ENCODE measurements around the gene C11orf68.
"Not testable (repeated sequence)": the region's sequence is repeated elsewhere in the genome, so short reads cannot be mapped to it uniquely, and the experiment has no call there.

C11orf68 gene

DNA sequence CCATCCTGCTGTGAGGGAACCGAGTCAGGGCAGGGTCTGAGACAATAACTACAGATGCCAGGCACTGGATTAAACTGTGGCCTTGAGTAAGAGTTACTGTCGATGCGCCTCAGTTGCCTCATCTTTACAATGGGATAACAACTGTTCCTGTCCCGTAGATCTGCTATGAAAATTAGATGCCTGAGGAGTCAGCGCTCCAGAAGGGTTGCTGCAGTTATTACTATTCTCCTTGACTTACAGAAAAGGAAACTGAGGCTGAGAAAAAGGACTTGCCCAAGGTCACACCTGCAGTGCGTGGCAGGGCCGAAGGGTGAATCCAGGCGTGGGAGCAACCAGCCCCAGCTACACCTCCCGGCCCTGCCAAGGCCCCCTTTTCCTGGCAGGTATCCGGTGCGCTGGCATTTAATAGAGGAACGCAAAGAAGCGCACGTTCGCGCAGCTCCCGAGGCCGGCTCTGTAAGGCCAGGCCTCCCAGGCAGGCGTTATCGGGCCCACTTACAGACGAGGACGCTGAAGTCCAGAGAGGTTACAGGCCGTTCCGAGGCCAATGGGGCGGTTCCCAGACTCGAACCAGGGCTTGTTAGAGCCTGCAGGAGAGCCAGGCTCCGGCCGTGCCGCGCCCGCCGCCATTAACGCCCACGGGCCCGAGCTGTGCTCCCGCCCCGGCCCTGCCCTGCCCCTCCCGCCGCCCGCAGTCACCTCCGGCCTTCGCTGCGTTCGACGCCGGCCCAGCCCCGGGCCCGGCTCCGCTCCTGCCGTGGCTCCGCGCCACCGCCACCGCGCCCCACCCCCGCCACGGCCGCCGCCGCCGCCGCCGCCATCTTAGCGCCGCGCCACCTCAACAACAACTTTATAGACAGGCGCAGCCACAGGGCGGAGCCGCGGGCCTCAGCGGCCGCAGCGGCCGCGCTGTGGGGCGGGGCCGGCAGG is at the start of gene C11orf68:
TSS of gene C11orf68 (minus strand) at position 852 of the 930 bp plus-strand sequence. CDS start at position 821, 31 bp downstream.
- DNase-seq = no peak

DNA sequence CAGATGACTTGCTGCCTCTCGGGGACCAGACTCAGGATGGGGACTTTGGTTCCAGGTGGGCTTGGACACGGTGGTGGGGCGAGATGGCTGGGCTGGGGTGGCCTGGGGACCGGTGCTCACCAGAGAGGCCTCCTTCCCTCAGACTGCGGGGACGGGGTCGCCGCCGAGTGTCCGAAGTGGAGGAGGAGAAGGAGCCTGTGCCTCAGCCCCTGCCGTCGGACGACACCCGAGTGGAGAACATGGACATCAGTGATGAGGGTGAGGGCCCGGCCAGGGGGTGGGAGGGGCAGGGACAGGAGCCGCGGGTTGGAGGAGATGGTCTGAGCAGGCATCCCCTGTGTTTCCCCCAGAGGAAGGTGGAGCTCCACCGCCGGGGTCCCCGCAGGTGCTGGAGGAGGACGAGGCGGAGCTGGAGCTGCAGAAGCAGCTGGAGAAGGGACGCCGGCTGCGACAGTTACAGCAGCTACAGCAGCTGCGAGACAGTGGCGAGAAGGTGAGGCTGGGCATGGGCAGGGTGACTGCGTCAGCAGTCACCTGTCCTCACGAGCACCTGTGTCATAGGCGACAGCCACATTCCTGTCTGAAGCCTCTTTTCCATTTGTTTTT is 48.6 kb upstream of the C11orf68 start:
- no peak for DNase-seq

DNA sequence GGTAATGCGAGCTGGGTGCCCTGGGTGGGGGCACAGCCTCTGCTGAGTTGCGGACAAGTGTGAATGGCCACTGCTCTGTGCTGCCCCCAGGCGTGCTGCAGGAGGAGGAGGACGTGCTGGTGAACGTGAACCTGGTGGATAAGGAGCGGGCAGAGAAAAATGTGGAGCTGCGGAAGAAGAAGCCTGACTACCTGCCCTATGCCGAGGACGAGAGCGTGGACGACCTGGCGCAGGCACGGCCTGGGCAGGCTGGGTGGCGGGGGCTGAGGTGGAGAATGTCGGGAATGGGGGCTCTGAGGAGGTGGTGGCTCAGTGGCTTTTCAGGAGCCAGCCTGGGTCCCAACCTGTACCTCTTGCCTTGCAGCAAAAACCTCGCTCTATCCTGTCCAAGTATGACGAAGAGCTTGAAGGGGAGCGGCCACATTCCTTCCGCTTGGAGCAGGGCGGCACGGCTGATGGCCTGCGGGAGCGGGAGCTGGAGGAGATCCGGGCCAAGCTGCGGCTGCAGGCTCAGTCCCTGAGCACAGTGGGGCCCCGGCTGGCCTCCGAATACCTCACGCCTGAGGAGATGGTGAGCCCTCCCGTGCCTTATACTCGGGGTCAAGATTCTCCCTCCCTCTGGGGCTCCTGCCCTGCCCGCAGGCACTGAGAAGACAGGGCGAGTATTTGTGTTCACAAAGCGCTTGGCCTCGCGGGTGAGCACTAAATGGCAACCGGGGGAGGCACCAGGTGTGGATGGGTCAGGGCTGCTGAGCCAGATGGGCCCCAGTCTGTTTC is 47.3 kb upstream of the C11orf68 start:
- DNase-seq = no peak

DNA sequence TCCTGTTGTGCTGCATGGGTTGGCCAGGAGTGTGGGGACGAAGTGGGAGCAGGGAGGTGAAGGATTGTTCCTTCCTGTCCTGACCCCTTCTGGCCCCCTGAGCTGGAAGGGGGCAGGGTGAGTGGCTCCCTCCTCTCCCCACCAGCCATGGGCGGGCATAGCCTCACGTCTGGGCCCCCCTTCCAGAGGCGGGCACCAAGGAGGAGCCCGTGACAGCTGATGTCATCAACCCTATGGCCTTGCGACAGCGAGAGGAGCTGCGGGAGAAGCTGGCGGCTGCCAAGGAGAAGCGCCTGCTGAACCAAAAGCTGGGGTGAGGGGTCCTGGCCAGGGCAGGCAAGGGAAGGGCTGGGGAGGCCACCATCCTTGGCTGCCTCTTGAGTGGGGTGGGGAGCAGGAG is 46.0 kb upstream of the C11orf68 start:
- no peak for DNase-seq

DNA sequence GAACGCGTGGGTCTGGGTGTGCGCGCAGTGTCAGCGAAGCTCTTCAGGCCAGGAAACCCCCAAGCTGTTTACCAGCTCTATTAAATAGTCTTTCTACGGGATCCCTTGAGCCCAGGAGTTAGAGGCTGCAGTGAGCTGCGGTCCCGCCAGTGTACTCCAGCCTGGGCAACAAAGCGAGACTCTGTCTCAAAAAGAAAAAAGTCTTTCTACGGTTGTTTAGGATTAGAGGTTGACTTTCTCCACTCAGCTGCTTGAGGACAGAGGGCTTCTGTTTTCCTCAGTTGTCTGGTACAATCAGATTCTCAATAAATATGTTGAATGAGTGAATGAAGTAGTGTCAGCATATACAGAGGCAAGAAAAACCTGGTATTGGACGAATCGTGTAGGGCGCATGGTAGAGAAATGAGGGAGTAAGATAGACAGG is 43.3 kb upstream of the C11orf68 start:
- no peak for DNase-seq

DNA sequence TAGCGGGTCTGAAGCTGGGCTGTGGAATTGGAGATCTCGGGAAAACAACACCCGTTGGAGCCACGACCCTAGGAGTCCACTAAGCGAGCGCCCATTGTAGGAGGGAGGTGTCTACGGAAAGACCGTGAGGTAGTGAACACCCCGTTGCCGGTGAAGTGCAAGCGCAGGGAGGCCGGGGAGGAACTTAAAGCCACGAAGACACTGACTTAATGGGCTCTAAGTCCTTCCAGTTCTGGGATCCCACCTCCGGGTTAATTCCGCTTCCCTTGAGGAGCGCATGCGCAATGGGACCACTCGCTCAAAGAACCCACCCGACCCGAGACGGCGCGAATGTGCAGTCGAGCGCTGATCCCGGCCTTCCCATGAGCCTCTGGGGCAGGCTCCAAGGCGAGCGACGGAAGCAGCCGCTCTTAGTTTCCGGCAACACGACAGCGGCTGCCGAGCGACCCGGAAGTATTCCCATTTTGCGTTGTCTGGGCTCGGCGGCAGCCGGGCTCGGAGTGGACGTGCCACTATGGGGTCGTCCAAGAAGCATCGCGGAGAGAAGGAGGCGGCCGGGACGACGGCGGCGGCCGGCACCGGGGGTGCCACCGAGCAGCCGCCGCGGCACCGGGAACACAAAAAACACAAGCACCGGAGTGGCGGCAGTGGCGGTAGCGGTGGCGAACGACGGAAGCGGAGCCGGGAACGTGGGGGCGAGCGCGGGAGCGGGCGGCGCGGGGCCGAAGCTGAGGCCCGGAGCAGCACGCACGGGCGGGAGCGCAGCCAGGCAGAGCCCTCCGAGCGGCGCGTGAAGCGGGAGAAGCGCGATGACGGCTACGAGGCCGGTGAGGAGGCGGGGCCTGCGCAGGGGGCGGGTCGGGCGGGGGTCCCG is 42.6 kb upstream of the C11orf68 start, which contains the start of gene SART1:
TSS of gene SART1 (plus strand) at position 468 of the 874 bp plus-strand sequence. CDS start at position 515, 47 bp downstream.
- peak; percentile 97 for DNase-seq

DNA sequence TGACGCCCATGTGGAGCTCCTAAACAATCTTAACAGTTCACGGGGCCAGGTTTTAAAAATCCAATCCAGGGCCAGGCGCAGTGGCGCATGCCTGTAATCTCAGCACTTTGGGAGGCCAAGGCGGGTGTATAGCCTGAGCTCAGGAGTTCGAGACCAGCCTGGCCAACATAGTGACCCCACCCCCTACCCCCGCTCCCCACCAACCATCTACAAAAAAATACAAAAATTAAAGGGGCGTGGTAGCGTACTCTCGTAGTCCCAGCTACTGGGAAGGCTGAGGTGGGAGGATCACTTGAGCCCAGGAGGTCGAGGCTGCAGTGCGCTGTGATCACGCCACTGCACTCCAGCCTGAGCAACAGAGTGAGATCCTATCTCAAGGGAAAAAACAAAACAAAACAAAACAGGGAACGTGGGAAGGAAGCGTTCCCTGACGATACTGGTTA is 42.0 kb upstream of the C11orf68 start:
- DNase-seq = no peak

DNA sequence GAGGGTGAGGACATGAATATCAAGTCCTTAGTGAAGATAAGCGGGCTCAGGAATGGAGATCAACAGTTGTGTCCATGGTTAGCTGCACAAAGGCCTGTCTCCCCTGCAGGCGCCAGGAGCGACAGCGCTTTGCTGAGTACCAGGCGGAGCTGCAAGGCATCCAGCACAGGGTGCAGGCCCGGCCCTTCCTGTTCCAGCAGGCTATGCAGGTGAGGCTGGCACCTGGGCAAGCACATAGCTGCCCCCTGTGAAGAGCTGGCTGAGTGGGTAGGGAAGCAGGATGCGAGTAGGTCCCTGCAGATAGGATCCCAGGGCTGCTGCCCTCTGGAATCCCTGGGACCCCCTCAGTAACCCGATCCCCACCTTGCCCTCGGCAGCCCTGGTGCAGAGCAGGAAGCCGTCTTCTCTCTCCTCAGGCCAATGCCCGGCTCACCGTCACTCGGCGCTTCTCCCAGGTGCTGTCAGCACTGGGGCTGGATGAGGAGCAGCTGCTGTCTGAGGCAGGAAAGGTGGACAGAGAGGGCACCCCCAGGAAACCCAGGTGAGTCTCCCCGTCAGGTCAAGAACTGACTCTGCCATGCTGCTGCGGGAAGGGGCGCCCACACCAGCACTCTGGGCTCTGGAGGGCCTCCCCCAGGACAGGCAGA is 40.0 kb upstream of the C11orf68 start:
- no peak for DNase-seq

DNA sequence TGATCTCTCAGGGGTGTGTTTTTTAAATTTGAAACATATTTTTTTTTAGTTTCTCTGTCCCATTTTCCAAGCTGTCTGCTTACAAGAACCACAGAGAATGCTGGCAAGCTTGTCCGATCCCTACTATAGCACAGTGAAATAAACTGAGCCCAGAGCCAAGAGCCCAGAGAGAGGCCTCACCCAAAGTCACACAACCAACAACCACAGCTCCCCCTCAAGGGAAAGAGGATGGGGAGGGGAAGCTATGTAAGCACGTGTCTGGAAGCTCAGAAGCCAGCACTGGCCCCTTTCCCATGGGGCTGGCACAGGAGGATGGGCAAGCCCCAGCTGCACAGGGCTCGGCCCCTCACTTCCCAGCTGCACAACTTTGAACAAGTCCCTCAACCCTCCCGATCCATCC is 39.4 kb upstream of the C11orf68 start:
- DNase-seq = no peak

DNA sequence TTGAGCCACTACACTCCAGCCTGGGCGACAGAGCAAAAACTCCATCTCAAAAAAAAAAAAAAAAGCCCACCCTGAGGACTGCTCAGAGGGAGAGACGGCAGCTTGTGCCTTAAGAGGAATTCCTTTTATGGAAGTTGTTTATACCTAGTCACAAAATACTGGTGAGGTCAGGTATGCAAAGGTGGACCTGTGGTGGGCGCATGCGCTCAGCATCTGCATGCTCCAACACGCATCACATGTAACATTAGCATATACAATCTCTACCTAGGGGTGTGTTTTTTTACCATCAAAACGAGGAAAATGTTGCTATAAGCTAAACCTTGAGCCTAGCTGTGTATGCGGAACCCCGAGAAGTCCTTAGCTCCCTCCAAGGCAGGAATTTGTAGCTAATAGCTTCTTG is 35.9 kb upstream of the C11orf68 start:
- DNase-seq = no peak

DNA sequence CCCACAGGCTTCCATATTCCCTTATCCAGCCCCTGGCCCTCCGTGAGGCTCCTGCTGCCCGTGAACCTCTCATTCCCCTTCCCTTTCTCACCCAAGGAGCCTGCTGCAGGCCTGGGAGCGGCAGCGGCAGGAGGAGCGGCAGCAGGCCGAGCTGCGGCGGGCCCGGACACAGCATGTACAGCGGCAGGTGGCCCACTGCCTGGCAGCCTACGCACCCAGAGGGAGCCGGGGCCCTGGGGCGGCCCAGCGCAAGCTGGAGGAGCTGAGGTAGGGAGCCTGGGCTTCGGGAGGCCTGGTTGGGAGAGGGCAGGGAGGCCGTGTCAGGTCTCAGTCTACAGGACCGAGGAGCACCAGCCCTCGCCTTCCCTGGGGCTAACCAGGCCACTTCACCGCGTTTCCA is 34.6 kb upstream of the C11orf68 start:
- DNase-seq = no peak

DNA sequence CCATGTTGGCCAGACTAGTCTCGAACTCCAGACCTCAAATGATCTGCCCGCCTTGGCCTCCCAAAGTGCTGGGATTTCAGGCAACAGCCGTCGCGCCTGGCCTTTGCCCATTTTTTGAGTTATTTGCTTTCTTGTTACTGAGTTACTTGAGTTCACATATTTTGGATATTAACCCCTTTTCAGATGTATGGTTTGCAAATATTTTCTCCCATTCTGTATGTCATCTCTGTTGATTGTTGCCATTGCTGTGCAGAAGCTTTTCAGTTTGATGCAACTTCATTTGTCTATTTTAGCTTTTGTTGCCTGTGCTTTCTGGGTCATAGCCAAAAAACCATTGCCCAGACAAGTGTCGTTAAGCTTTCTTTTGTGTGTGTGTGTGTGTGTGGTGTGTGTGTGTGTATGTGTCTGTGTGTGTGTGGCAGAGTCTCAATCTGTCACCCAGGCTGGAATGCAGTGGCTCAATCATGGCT is 33.2 kb upstream of the C11orf68 start:
- no peak for DNase-seq

DNA sequence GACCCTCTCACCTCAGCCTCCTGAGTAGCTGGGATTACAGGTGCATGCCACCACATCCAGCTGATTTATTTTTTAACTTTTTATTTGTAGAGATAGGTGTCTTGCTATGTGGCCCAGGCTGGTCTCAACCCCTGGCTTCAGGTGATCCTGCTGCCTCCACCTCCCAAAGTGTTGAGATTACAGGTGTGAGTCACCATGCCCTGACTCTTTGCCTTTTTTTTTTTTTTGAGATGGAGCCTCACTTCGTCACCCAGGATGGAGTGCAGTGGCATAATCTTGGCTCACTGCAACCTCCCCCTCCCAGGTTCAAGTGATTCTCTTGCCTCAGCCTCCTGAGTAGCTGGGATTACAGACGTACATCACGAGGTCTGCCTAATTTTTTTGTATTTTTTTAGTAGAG is 32.8 kb upstream of the C11orf68 start:
- not testable (repeated sequence) for DNase-seq

DNA sequence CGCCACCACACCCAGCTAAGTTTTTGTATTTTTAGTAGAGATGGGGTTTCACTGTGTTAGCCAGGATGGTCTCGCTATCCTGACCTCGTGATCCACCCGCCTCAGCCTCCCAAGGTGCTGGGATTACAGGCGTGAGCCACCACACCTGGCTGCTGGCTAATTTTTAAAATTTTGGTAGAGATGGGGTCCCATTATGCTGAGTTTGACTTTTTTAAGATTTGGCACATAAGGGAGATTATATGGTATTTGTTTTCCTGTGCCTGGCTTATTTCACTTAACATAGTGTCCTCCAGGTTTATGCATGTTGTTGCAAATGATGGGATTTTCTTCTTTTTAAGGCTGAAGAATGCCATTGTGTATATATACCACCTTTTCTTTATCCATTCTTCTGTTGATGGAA is 31.8 kb upstream of the C11orf68 start:
- not testable (repeated sequence) for DNase-seq

DNA sequence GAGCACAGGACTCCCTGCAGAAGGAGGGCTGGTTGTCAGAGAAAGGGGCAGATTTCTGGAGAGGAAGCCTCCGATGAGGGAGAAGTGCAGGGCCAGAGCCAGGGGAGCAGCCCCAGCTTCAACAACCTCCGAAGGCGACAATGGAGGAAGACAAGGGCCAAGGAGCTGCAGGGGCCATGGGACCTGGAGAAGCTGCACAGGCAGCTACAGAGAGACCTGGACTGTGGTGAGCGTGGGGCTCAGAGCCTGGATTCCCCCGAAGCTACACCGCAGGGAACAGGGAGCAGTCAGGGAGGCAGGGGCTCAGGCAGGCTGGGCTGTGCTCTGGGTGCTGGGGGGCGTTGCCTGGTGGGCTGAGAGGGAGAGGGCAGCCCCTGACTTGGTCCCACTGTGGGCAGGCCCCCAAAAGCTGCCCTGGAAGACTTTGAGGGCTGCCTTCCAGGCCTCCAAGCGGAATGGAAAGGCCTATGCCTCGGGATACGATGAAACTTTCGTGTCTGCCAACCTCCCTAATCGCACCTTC is 28.8 kb upstream of the C11orf68 start:
- no peak for DNase-seq

DNA sequence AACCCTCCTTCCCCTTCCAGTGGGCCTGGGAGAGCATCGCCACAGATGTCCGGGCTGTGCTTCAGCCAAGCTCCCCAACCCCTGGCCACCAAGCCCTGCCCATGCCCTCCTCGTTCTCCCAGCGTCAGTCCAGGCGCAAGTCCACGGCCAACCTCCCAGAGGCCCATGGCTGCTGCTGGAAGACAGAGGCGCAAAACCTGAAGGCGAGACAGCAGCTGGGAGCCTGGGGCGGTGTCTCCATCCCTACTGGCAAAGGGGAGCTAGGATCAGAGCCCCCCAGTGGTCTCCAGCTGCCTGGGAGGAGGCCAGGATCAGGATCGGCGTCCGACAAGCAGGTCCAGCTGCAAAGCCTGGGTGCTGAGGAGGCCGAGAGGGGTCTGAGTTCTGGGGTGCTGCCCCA is 28.3 kb upstream of the C11orf68 start:
- DNase-seq = no peak

DNA sequence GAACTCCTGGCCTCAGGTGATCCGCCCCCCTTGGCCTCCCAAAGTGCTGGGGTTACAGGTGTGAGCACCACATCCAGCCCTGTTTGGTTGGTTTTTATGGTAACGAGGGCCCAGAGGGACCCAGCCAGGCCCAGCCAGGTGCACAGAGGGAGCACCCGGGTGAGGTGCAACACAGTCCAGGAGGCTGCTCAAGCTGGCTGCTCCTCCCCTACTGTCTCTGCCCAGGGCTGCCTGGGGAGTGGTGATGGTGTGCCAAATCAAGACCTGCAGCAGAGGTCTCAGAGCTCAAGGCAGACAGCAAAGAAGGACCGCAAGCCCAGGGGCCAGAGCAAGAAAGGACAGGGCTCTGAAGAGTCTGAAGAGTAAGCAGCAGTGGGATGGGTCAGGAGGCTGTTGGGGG is 27.8 kb upstream of the C11orf68 start:
- DNase-seq = no peak

DNA sequence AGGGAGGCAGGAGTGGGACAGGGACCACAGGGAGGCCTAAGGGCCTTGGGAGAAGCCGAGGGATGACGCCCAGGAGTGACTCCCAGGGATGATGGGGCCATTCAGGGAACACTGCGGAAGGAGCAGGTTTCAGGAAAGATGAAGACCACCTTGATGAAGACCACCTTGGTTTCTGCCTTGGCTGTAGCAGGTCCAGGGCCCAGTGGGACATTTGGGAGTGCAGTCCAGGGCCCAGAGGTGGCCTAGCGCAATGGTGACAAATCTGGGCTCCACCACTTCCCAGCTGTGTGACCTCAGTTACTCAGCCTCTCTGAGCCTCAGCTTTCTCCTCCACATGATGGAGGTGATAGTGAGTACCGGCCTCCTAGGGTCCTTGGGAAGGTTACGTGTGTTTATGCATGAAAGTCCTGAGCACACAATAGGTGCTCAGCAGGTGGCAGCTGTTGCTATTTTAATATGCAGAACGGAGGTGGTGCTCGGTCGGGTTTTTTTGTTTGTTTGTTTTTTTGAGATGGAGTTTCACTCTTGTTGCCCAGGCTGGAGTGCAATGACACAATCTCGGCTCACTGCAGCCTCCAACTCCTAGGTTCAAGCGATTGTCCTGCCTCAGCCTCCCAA is 27.2 kb upstream of the C11orf68 start:
- DNase-seq = no peak

DNA sequence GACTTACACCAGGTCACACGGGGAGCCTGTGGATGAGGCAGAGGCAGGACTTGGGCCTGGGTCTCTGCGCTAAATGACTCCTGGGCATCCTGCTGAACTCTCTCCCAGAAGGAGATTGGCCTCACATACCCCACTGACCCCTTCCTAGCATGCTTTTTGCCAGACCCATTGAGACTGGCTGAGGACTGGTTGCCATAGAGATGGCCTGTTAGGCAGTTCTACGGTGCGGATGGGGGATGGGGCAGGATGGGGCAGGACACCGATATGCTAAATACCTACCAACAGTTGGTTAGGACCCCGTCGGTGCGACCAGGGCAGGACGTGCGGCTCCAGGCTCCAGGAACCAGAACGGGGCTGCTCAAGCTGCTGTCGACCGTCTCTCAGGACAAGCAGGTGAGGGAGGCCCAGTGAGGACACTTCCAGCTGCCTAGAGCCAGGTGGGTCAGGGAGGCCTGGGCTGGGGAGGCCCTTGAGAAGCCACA is 26.6 kb upstream of the C11orf68 start, which contains the start of gene TSGA10IP:
TSS of gene TSGA10IP (plus strand) at position 51 of the 482 bp plus-strand sequence. CDS start at position 247, 196 bp downstream.
- no peak for DNase-seq

DNA sequence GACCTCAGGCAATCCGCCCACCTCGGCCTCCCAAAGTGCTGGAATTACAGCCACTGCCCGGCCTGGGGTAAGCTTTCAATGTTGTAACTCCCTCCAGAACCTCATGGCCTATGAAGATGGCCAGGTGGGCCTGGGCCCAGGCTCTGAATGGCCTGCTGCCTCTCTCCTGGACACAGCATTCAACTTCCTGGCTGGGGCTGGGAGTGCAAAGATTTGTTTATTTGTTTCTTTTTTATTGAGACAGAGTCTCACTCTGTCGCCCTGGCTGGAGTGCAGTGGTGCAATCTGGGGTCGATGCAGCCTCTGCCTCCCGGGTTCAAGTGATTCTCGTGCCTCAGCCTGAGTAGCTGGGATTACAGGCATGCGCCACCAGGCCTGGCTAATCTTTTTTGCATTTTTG is 25.9 kb upstream of the C11orf68 start:
- DNase-seq = no peak

DNA sequence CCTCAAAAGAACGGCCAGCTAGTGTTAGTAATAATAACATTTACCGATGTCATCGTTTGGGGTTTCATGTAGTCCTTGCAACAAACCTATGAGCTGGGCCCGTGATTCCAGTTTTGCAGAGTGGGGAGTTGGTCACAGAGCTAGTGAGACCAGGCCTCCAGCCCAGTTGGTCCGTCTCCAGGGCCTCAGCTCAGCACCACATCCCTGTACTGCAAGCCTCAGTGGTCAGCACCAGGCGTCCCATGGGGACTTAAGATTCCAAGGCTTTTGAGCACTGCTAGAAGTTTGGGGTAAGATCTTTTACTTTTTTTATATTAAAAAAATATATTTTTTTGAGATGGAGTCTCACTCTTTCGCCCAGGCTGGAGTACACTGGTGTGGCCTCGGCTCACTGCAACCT is 25.3 kb upstream of the C11orf68 start:
- no peak for DNase-seq

All from stimulated activated CD4-positive, alpha-beta T cell treated with anti-CD3 and anti-CD28 coated beads, Interleukin-4, amount 100 ng/mL, for 24 hours (primary cell).